Liver (tissue), 9 donors: ENCODE measurements around the gene TNIP1. TPM values are rescaled to one million over a fixed set of nuclear protein-coding genes. Genes with fewer than 3 reads are reported as not detected.

ENCODE experiments used
- DNase-seq: peaks from one replicate; pipeline ENCODE4 v3.0.0-alpha.2; 2017; ENCODE audit warnings: low spot score
- H3K27ac ChIP-seq, 2 donors: one replicate each; pipeline ENCODE4 v1.7.0; 2013; ENCODE audit warnings: inconsistent platforms in 2 of 2, low read length in 2 of 2, control low read depth in 1 of 2, low read depth in 1 of 2, mild to moderate bottlenecking in 1 of 2
- H3K27me3 ChIP-seq, 4 donors: one replicate each; pipeline versions ENCODE4 v1.6.1 to v1.7.0; 2013; ENCODE audit warnings: low read length in 3 of 4, inconsistent platforms in 1 of 4, mild to moderate bottlenecking in 1 of 4, moderate library complexity in 1 of 4; ENCODE audit not compliant: control insufficient read depth in 4 of 4, insufficient read depth in 4 of 4
- H3K36me3 ChIP-seq, 4 donors: one replicate each; pipeline versions ENCODE4 v1.6.1 to v1.7.0; 2013; ENCODE audit warnings: low read length in 3 of 4, mild to moderate bottlenecking in 3 of 4, low read depth in 1 of 4, moderate library complexity in 1 of 4; ENCODE audit not compliant: control insufficient read depth in 4 of 4, insufficient read depth in 3 of 4
- H3K4me1 ChIP-seq, 4 donors: one replicate each; pipeline versions ENCODE4 v1.6.1 to v1.7.0; 2013; ENCODE audit warnings: low read length in 3 of 4, mild to moderate bottlenecking in 3 of 4, moderate library complexity in 1 of 4; ENCODE audit not compliant: control insufficient read depth in 4 of 4, insufficient read depth in 4 of 4
- H3K4me3 ChIP-seq, 3 donors: one replicate each; pipeline versions ENCODE4 v1.6.1 to v1.7.0; 2013; ENCODE audit warnings: low read length in 3 of 3, control low read depth in 1 of 3, low read depth in 1 of 3, mild to moderate bottlenecking in 1 of 3
- H3K9ac ChIP-seq, 2 donors: one replicate each; pipeline ENCODE4 v1.7.0; 2013; ENCODE audit warnings: low read length in 2 of 2, mild to moderate bottlenecking in 2 of 2, moderate library complexity in 2 of 2, control low read depth in 1 of 2, low read depth in 1 of 2
- H3K9me3 ChIP-seq, 4 donors: one replicate each; pipeline versions ENCODE4 v1.6.1 to v1.7.0; 2013; ENCODE audit warnings: low read length in 3 of 4; ENCODE audit not compliant: control insufficient read depth in 4 of 4
- CTCF ChIP-seq: fragments of 150-350 bp; IDR thresholded peaks from 2 replicates; pipeline ENCODE4 v1.5.1; 2017; ENCODE audit warnings: improper control_type of control experiment, low read depth, low read length; ENCODE audit not compliant: missing input control
- EGR1 ChIP-seq, 2 donors: IDR thresholded peaks; 2 replicates each; pipeline ENCODE4 v1.6.1; 2016 to 2018; ENCODE audit warnings: antibody characterized with exemption in 2 of 2, low read depth in 2 of 2
- FOXA1 ChIP-seq: IDR thresholded peaks from 2 replicates; pipeline ENCODE4 v1.6.1; 2016; ENCODE audit warnings: antibody characterized with exemption
- FOXA2 ChIP-seq: IDR thresholded peaks from 2 replicates; pipeline ENCODE4 v1.6.1; 2016; ENCODE audit warnings: antibody characterized with exemption
- GABPA ChIP-seq, 2 donors: IDR thresholded peaks in 1 of 2; conservative IDR thresholded peaks in 1 of 2; 2 replicates each; pipeline ENCODE4 v1.6.1; 2016; ENCODE audit warnings: antibody characterized with exemption in 2 of 2, mild to moderate bottlenecking in 1 of 2, moderate library complexity in 1 of 2
- HNF4A ChIP-seq, 2 donors: conservative IDR thresholded peaks; 2 replicates each; pipeline ENCODE4 v1.6.1; 2016; ENCODE audit warnings: antibody characterized with exemption in 2 of 2, mild to moderate bottlenecking in 2 of 2
- HNF4G ChIP-seq: IDR thresholded peaks from 2 replicates; pipeline ENCODE4 v1.6.1; 2016; ENCODE audit warnings: antibody characterized with exemption
- JUND ChIP-seq, 2 donors: IDR thresholded peaks; 2 replicates each; pipeline ENCODE4 v1.6.1; 2016; ENCODE audit warnings: antibody characterized with exemption in 2 of 2
- NR2F2 ChIP-seq: IDR thresholded peaks from 2 replicates; pipeline ENCODE4 v1.6.1; 2016; ENCODE audit warnings: antibody characterized with exemption
- RAD21 ChIP-seq, 2 donors: IDR thresholded peaks; 2 replicates each; pipeline ENCODE4 v1.6.1; 2016; ENCODE audit warnings: antibody characterized with exemption in 2 of 2, mild to moderate bottlenecking in 2 of 2
- REST ChIP-seq: IDR thresholded peaks from 2 replicates; pipeline ENCODE4 v1.6.1; 2016; ENCODE audit warnings: antibody characterized with exemption, mild to moderate bottlenecking
- RXRA ChIP-seq, 2 donors: IDR thresholded peaks; 2 replicates each; pipeline ENCODE4 v1.6.1; 2017 to 2018; ENCODE audit warnings: antibody characterized with exemption in 2 of 2, mild to moderate bottlenecking in 1 of 2
- SP1 ChIP-seq: IDR thresholded peaks from 2 replicates; pipeline ENCODE4 v1.6.1; 2018; ENCODE audit warnings: antibody characterized with exemption, mild to moderate bottlenecking
- TAF1 ChIP-seq: conservative IDR thresholded peaks from 2 replicates; pipeline ENCODE4 v1.6.1; 2016; ENCODE audit warnings: antibody characterized with exemption, mild to moderate bottlenecking
- YY1 ChIP-seq: IDR thresholded peaks from 2 replicates; pipeline ENCODE4 v1.6.1; 2016; ENCODE audit warnings: antibody characterized with exemption, mild to moderate bottlenecking
- WGBS: extraction: QIAGEN DNeasy Blood & Tissue Kit; methylation state at CpG from one replicate; pipeline ENCODE4 v1.1.7; 2013; 5-methylcytosine and 5-hydroxymethylcytosine counted together
- polyA plus RNA-seq, 2 donors: library from polyadenylated mRNA; stranded (reverse) in 1 of 2; unstranded in 1 of 2; fragments of 200-250 nt in 1 of 2; fragments of >200 nt in 1 of 2; fragmentation: Nextera tagmentation in 1 of 2; extraction: Ambion mirVana in 1 of 2; gene quantifications; one replicate each; pipeline versions ENCODE4 v1.2.1 to v1.2.3, GENCODE V29; 2013 to 2015
- total RNA-seq, 2 donors: library from RNA; depleted of rRNA; stranded (reverse); fragments of >200 nt; gene quantifications; one replicate each; pipeline ENCODE4 v1.2.3, GENCODE V29; 2014
- TF ChIP-seq, protein P1 (sequence below): IDR thresholded peaks from 2 replicates; pipeline ENCODE4 v1.6.1; 2016; ENCODE audit warnings: antibody characterized with exemption
- TF ChIP-seq, protein P2 (sequence below): IDR thresholded peaks from 2 replicates; pipeline ENCODE4 v1.6.1; 2016; ENCODE audit warnings: antibody characterized with exemption
- TF ChIP-seq, protein P3 (sequence below): IDR thresholded peaks from 2 replicates; pipeline ENCODE4 v1.6.1; 2016; ENCODE audit warnings: antibody characterized with exemption
- donor health status: healthy.
- donor health status: healthy.
- donor health status: healthy.
- donor health status: healthy.
- donor health status: healthy.

The TNIP1 gene
- total and polyA plus RNA-seq, 4 donors, result 33.2 to 101 (median 48.0) TPM

DNA sequence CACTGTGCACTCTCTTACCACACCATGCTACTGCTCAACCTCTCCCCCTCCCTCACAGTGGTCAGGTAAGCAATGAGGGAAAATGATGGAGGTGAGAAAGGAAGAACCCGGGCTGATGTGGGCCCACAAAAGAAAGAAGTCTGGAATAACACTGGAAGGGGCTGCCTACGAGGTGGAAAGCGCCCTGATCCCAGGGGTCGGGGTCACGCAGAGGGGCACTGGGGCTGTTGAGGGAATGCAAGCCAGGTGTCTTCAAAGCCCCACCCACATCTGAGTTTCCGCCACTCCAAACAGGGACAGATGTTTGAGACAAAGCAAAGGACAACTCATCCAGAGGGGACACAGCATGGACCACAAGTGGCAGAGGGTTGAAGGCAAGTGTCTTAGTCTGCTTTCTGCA is 4.2 kb downstream of the TNIP1 start:
- no peak overlapping the region for H3K9ac ChIP-seq
- peak overlapping the region; percentile 93 to 99 for H3K27ac ChIP-seq
- no peaks in the 10 kb centered on the region for H3K9me3 ChIP-seq
- peaks cover 0 to 3% (median 0%) of the 10 kb centered on the region in 4 donors for H3K36me3 ChIP-seq
- no peaks in the 10 kb centered on the region for H3K27me3 ChIP-seq
- H3K4me3 ChIP-seq, result no peak overlapping the region
- DNase-seq, result no peak
- H3K4me1 ChIP-seq, result peaks cover 12 to 54% (median 41%) of the 10 kb centered on the region in 4 donors
- 97% methylated on average over 6 of the region's 6 CpGs for WGBS
- no peak for TF ChIP-seq HNF4G
- TF ChIP-seq, protein P1, sequence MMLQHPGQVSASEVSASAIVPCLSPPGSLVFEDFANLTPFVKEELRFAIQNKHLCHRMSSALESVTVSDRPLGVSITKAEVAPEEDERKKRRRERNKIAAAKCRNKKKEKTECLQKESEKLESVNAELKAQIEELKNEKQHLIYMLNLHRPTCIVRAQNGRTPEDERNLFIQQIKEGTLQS, result no peak

DNA sequence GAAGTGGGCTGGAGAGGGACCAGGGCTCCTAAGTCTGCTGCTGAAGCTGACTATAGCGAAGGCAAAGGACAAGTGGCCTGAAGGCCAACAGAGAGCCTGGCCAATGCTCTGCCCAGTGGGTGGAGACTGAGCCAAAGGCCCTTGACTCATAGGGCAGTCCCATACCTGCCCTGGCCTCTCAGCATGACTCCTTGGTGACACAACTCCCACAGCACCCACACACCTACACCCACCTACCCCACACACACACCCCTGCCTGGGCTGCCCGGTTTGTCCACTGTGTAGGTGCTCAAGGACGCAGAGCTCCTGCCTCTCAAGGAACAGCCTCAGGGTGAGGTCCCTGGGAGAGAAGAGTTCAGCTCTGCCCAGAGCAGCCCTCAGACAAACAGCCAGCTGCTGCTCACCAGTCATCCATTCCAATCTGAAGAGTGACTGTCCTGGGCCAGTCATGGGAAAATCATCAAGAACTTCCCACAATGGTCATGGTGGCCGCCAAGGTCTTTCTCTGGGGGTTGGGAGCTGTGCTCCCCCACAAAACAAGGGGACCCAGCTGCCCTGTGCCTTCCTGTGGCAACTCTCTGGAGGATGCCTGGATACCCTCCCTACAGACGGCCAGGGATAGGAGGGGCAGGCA is 5.0 kb downstream of the TNIP1 start:
- Histone ChIP-seq H3K4me1 (peaks cover 12 to 54% (median 41%) of the 10 kb centered on the region in 4 donors), H3K9ac (peak overlapping the region in 1 of 2 donors; percentile 10), H3K9me3 (no peaks in the 10 kb centered on the region), H3K27ac (peak overlapping the region; percentile 87 to 99), H3K4me3 (no peak overlapping the region), H3K27me3 (no peaks in the 10 kb centered on the region), H3K36me3 (peaks cover 0 to 6% (median 0%) of the 10 kb centered on the region in 4 donors)
- 72% methylated on average over 5 of the region's 5 CpGs for WGBS
- DNase-seq, result no peak
- TF ChIP-seq REST, result peak; percentile 58
- TF ChIP-seq FOXA1, result no peak
- TF ChIP-seq, protein P1, result no peak
- no peak for TF ChIP-seq NR2F2
- TF ChIP-seq GABPA (IDR thresholded peaks at IDR 0.05 in 1 of 2, conservative IDR thresholded peaks at IDR 0.05 in 1 of 2), result no peak
- no peak for TF ChIP-seq CTCF
- TF ChIP-seq, protein P2, sequence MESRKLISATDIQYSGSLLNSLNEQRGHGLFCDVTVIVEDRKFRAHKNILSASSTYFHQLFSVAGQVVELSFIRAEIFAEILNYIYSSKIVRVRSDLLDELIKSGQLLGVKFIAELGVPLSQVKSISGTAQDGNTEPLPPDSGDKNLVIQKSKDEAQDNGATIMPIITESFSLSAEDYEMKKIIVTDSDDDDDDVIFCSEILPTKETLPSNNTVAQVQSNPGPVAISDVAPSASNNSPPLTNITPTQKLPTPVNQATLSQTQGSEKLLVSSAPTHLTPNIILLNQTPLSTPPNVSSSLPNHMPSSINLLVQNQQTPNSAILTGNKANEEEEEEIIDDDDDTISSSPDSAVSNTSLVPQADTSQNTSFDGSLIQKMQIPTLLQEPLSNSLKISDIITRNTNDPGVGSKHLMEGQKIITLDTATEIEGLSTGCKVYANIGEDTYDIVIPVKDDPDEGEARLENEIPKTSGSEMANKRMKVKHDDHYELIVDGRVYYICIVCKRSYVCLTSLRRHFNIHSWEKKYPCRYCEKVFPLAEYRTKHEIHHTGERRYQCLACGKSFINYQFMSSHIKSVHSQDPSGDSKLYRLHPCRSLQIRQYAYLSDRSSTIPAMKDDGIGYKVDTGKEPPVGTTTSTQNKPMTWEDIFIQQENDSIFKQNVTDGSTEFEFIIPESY, result no peak
- TF ChIP-seq HNF4A (conservative IDR thresholded peaks at IDR 0.05), result peak; percentile 76 to 77
- peak; percentile 44 to 50 for TF ChIP-seq JUND (IDR thresholded peaks at IDR 0.05)
- TF ChIP-seq FOXA2, result no peak
- TF ChIP-seq RAD21 (IDR thresholded peaks at IDR 0.05), result peak; percentile 21 to 57
- TF ChIP-seq EGR1 (IDR thresholded peaks at IDR 0.05; ENCODE audit: low read depth in 2 of 2), result peak in 1 of 2 donors; percentile 44
- peak; percentile 27 for TF ChIP-seq YY1
- peak; percentile 95 for TF ChIP-seq RXRA (IDR thresholded peaks at IDR 0.05)
- peak; percentile 63 for TF ChIP-seq SP1
- TF ChIP-seq TAF1, result peak; percentile 61
- TF ChIP-seq, protein P3, sequence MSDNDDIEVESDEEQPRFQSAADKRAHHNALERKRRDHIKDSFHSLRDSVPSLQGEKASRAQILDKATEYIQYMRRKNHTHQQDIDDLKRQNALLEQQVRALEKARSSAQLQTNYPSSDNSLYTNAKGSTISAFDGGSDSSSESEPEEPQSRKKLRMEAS, result peak; percentile 42
- TF ChIP-seq HNF4G, result peak; percentile 32
